Osteocyte (in vitro differentiated cells): ENCODE results near the gene ACTG1. TPM values are rescaled to one million over a fixed set of nuclear protein-coding genes. Genes with fewer than 3 reads are reported as not detected.

Experiments
- DNase-seq: peaks from one replicate; pipeline ENCODE4 v3.0.0; 2021; ENCODE audit warnings: mixed read lengths; ENCODE audit not compliant: unreplicated experiment; ENCODE audit errors: extremely low spot score
- H3K27ac Mint-ChIP-seq: one replicate; pipeline ENCODE4 v1.8.0; 2021; ENCODE audit warnings: mild to moderate bottlenecking, mixed read lengths; ENCODE audit not compliant: unreplicated experiment
- H3K27me3 Mint-ChIP-seq: one replicate; pipeline ENCODE4 v1.8.0; 2021; ENCODE audit warnings: mixed read lengths; ENCODE audit not compliant: unreplicated experiment
- H3K36me3 Mint-ChIP-seq: one replicate; pipeline ENCODE4 v1.8.0; 2021; ENCODE audit warnings: mixed read lengths; ENCODE audit not compliant: unreplicated experiment
- H3K4me1 Mint-ChIP-seq: one replicate; pipeline ENCODE4 v1.8.0; 2021; ENCODE audit warnings: mixed read lengths; ENCODE audit not compliant: unreplicated experiment
- H3K4me3 Mint-ChIP-seq: one replicate; pipeline ENCODE4 v1.8.0; 2021; ENCODE audit warnings: mild to moderate bottlenecking, moderate library complexity, mixed read lengths; ENCODE audit not compliant: unreplicated experiment
- H3K9me3 Mint-ChIP-seq: one replicate; pipeline ENCODE4 v1.8.0; 2021; ENCODE audit warnings: mixed read lengths; ENCODE audit not compliant: unreplicated experiment
- total RNA-seq: library from RNA; stranded (reverse); gene quantifications from 2 replicates; pipeline ENCODE4 v1.2.1, GENCODE V29; 2021
- TF ChIP-seq, protein P1 (sequence below): fragments of 200-600 bp; sonication (generic); IDR thresholded peaks from 2 replicates; pipeline ENCODE4 v1.5.0; 2021; ENCODE audit warnings: antibody characterized with exemption, mild to moderate bottlenecking, moderate library complexity

The ACTG1 gene
- total RNA-seq, 1 donor from 2014 or later, result 4,267 TPM

DNA sequence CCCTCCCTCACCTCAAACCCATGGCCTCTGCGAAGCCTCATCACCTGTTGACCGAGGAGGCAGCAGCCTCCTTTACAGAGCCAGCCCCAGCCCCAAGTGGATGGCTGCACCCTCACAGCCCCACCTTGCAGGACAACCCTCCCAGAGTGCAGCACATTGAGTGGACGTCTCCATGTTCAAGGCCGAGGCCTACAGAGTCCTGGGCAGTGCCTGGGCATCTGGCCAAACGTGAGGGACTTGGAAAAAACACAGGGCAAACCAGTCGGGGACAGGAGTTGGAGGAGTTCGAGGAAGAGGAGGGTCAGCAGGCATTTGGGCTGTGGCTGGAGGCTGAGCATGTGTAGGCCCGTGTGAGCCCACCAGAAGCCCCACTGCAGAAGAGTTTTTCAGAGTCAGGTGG lies 39.6 kb downstream of the ACTG1 start:
- no peak overlapping the region for H3K4me3 Mint-ChIP-seq
- no peaks in the 10 kb centered on the region for H3K27me3 Mint-ChIP-seq
- TF ChIP-seq, protein P1, sequence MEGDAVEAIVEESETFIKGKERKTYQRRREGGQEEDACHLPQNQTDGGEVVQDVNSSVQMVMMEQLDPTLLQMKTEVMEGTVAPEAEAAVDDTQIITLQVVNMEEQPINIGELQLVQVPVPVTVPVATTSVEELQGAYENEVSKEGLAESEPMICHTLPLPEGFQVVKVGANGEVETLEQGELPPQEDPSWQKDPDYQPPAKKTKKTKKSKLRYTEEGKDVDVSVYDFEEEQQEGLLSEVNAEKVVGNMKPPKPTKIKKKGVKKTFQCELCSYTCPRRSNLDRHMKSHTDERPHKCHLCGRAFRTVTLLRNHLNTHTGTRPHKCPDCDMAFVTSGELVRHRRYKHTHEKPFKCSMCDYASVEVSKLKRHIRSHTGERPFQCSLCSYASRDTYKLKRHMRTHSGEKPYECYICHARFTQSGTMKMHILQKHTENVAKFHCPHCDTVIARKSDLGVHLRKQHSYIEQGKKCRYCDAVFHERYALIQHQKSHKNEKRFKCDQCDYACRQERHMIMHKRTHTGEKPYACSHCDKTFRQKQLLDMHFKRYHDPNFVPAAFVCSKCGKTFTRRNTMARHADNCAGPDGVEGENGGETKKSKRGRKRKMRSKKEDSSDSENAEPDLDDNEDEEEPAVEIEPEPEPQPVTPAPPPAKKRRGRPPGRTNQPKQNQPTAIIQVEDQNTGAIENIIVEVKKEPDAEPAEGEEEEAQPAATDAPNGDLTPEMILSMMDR, result no peak
- no peak overlapping the region for H3K27ac Mint-ChIP-seq
- peaks cover 24% of the 10 kb centered on the region for H3K4me1 Mint-ChIP-seq
- H3K9me3 Mint-ChIP-seq, result no peaks in the 10 kb centered on the region
- H3K36me3 Mint-ChIP-seq, result no peaks in the 10 kb centered on the region
- no peak for DNase-seq

DNA sequence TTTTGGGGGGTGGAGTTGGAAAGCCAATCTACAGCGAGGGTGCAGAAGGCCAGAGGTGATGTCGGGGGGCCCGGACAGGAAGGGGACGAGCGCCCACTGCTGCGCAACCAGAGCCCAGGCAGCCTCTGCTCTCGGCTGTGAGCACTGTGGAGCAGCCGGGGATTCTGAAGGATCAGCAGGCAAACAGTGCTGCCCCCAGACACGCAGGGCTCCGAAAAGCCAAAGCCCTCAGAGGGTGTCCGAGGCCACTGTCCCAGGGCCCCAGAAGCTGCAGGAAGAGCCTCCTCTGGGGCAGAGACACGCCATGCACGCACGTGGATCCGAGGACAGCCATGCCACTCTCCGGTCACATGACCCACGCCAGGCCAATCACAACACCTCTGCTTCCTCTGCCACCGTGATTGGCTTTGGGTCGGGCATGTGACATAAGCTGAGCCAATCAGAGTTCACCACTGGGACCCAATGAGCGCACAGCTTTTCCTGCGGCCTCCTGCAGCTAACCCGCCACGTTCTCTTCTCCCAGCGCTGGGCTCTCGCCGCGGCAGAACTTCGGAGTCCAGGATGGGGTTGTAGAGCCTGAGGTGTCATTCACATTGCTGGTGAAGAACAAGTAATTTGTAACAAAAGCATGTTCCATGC lies 40.7 kb downstream of the ACTG1 start:
- Mint-ChIP-seq H3K4me3 (no peak overlapping the region), H3K4me1 (peaks cover 24% of the 10 kb centered on the region)
- no peak for DNase-seq

DNA sequence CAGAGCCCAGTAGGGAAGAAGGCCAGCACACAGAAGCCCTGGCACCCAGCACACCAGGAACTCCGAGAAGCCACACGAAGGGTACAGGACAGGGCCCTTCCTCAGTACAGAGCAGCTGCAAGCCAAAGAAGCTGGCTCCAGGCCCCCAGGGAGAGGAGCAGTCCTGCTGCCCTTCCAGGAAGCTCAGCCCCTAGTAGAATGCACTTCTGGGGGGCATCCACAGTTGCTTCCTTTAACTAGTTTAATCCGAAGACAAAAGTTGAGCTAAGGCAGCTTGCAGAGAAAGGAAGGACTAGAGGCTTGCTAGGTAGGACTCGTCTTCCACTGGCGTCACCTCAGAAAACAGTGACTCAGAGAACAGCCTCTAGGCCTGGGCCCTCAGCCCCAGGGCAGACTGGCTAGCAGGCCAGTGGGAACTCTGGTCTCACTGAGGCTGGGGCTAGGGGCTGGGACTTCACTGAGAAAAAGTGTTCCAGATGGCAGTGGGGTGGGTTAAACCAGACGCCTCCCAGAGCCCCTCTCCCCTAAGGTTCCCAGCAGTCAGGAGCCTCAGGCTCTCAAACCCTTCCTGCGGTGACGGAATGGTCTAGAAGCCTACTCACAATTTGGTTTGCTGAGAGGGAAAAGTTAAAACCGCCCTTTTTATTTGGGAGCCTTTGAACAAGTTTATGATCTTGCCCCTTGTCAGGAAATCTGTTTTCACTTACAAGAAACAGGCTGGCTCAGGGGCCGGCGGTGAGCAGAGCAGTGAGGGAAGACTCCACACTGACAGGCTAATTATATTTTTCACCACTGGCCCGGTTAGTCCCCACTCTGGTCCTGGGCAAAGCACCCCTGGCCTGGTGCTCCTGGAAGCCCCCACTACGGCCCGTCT lies 41.4 kb downstream of the ACTG1 start:
- H3K36me3 Mint-ChIP-seq, result peaks cover 3% of the 10 kb centered on the region
- H3K27ac Mint-ChIP-seq, result peak overlapping the region; percentile 44
- H3K9me3 Mint-ChIP-seq, result no peaks in the 10 kb centered on the region
- H3K4me1 Mint-ChIP-seq, result peaks cover 24% of the 10 kb centered on the region
- no peaks in the 10 kb centered on the region for H3K27me3 Mint-ChIP-seq
- TF ChIP-seq, protein P1, result no peak
- no peak for DNase-seq
- H3K4me3 Mint-ChIP-seq, result no peak overlapping the region

More for the DNA sequence above, 40.7 kb downstream of the ACTG1 start:
- H3K27me3 Mint-ChIP-seq, result no peaks in the 10 kb centered on the region
- TF ChIP-seq, protein P1, result no peak
- H3K27ac Mint-ChIP-seq, result peak overlapping the region; percentile 44
- H3K9me3 Mint-ChIP-seq, result no peaks in the 10 kb centered on the region
- no peaks in the 10 kb centered on the region for H3K36me3 Mint-ChIP-seq

DNA sequence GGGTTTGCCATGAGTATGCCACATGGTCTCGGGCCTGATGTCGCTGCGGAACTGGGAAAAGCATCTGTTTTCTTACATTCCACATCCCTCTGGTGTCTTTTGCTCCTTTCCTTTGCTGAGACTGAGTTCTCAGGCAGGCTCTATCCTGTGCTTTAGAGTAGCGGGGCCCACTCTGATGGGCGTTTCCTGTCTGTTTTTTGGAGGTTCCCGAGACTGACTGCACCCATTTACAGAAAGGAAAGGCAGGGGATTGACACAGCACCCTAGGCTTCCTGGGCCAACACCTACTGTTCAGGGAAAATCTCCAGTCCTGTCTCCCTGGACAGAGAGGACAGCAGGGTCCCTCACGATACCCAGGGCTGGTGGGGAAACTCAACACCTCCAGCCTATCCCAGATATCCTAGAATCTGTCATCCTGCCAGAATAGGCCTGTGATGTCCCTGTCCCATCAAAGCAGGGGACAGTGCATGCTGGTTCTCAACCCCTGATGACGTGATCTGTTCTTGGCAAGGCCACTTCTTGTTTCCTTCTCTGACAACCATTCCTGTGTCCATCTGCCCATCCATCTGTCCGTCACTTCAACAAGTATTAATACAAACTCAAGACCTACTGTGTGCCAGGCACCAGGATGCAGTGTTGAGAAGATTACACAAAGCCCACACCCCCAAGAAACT lies 42.2 kb downstream of the ACTG1 start:
- Mint-ChIP-seq H3K27ac (peak overlapping the region; percentile 44), H3K4me1 (peaks cover 24% of the 10 kb centered on the region), H3K36me3 (peaks cover 6% of the 10 kb centered on the region), H3K4me3 (no peak overlapping the region), H3K9me3 (no peaks in the 10 kb centered on the region), H3K27me3 (no peaks in the 10 kb centered on the region)
- TF ChIP-seq, protein P1, result no peak
- no peak for DNase-seq

DNA sequence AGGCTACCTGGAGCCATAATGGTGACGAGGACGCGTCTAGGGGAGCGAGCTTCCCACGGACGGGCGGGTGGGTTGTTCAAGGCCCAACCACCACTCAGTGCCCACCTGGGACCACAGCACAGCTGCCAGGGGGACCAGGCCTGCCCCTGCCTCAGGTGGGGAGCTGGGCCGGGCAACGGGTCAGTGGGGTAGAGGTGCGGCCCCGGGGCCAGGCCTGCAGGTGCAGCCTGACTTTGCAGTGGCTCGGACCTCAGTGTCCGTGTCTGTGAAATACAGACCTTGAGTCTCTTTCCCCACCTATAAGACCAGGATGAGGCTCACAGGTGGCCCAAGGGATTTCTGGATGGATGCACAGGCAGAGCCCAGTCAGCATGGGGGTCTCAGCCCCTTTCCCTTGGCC lies 43.3 kb downstream of the ACTG1 start:
- no peak overlapping the region for H3K4me3 Mint-ChIP-seq
- peaks cover 9% of the 10 kb centered on the region for H3K36me3 Mint-ChIP-seq
- DNase-seq, result no peak
- peak overlapping the region; percentile 18 for H3K27ac Mint-ChIP-seq
- H3K27me3 Mint-ChIP-seq, result no peaks in the 10 kb centered on the region
- peaks cover 21% of the 10 kb centered on the region for H3K4me1 Mint-ChIP-seq
- no peaks in the 10 kb centered on the region for H3K9me3 Mint-ChIP-seq
- TF ChIP-seq, protein P1, result no peak
